ENCODE data around the gene PLPP6. TPM values are rescaled to one million over a fixed set of nuclear protein-coding genes. Genes with fewer than 3 reads are reported as not detected.

Gene PLPP6
- total RNA-seq, 2 donors from 2014 or later, result 16.2 to 17.1 TPM

GRCh38 chr9:4669890-4670289 lies 7.8 kb downstream of the PLPP6 start:
- H3K27me3 ChIP-seq, result no peaks in the 10 kb centered on the region
- ATAC-seq (no peak), DNase-seq (no peak)
- H3K4me1 ChIP-seq, result peaks cover 17% of the 10 kb centered on the region
- H3K4me3 ChIP-seq, result no peak overlapping the region
- no peak overlapping the region for H3K27ac ChIP-seq
- no peaks in the 10 kb centered on the region for H3K9me3 ChIP-seq
- TF ChIP-seq, protein P1, sequence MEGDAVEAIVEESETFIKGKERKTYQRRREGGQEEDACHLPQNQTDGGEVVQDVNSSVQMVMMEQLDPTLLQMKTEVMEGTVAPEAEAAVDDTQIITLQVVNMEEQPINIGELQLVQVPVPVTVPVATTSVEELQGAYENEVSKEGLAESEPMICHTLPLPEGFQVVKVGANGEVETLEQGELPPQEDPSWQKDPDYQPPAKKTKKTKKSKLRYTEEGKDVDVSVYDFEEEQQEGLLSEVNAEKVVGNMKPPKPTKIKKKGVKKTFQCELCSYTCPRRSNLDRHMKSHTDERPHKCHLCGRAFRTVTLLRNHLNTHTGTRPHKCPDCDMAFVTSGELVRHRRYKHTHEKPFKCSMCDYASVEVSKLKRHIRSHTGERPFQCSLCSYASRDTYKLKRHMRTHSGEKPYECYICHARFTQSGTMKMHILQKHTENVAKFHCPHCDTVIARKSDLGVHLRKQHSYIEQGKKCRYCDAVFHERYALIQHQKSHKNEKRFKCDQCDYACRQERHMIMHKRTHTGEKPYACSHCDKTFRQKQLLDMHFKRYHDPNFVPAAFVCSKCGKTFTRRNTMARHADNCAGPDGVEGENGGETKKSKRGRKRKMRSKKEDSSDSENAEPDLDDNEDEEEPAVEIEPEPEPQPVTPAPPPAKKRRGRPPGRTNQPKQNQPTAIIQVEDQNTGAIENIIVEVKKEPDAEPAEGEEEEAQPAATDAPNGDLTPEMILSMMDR (IDR thresholded peaks at IDR 0.05), result no peak
- TF ChIP-seq POLR2A (IDR thresholded peaks at IDR 0.05), result no peak
- intact Hi-C loops (cut with DNase I), result no loop called here
- H3K36me3 ChIP-seq (replicated peaks in 1 of 2; ENCODE audit: insufficient read depth in 1 of 2, low read depth in 2 of 2), result no peaks in the 10 kb centered on the region

- Histone ChIP-seq H3K4me3 (no peak overlapping the region), H3K27me3 (no peaks in the 10 kb centered on the region), H3K27ac (no peak overlapping the region), H3K4me1 (peaks cover 10% of the 10 kb centered on the region), H3K36me3 (replicated peaks in 1 of 2; ENCODE audit: insufficient read depth in 1 of 2, low read depth in 2 of 2) (no peaks in the 10 kb centered on the region), H3K9me3 (no peaks in the 10 kb centered on the region)
- 86 to 88% methylated on average over 3 of the region's 3 CpGs for WGBS, 2 donors
- ATAC-seq (no peak), DNase-seq (no peak)
- intact Hi-C loops (cut with DNase I), result no loop called here
- no peak for TF ChIP-seq POLR2A (IDR thresholded peaks at IDR 0.05)
- TF ChIP-seq, protein P1 (IDR thresholded peaks at IDR 0.05), result no peak
Measured at GRCh38 chr9:4670591-4670990, 8.5 kb downstream of the PLPP6 start.

- H3K4me3 ChIP-seq, result no peak overlapping the region
- no peaks in the 10 kb centered on the region for H3K27me3 ChIP-seq
- WGBS, 2 donors, result 100% methylated on average over 1 of the region's 1 CpG
- H3K4me1 ChIP-seq, result peaks cover 5% of the 10 kb centered on the region
- intact Hi-C loops (cut with DNase I), result no loop called here
- TF ChIP-seq, protein P1 (IDR thresholded peaks at IDR 0.05), result no peak
- no peak for TF ChIP-seq POLR2A (IDR thresholded peaks at IDR 0.05)
- no peaks in the 10 kb centered on the region for H3K9me3 ChIP-seq
- DNase-seq (no peak), ATAC-seq (no peak)
- no peak overlapping the region for H3K27ac ChIP-seq
- no peaks in the 10 kb centered on the region for H3K36me3 ChIP-seq (replicated peaks in 1 of 2; ENCODE audit: insufficient read depth in 1 of 2, low read depth in 2 of 2)
Measured at GRCh38 chr9:4671737-4672136, 9.6 kb downstream of the PLPP6 start.

DNA sequence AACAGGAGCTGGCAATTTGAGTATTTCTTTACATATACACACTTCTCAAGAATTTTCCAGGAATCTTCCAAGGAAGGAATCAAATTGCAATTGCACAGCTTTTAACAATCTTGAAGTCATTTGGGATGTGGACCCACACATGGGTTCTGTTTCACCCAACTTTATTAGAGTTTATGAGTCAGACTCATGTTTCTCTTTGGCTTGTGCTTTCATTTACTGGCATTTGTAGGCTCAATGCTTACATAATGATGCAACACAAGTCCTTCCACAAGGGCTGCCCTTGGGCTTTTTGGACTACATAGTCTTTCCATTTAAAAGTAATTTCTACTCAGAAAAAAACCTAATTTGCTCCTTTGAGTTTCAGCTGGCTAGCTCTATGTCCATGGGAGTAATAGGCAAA lies 12.7 kb downstream of the PLPP6 start:
- H3K9me3 ChIP-seq, result no peaks in the 10 kb centered on the region
- peaks cover 8% of the 10 kb centered on the region for H3K4me1 ChIP-seq
- no peak for DNase-seq
- H3K27ac ChIP-seq, result peak overlapping the region in 1 of 4 donors; percentile 6
- H3K36me3 ChIP-seq (replicated peaks in 1 of 2; ENCODE audit: insufficient read depth in 1 of 2, low read depth in 2 of 2), result no peaks in the 10 kb centered on the region
- no peaks in the 10 kb centered on the region for H3K27me3 ChIP-seq
- ATAC-seq, result no peak
- no peak overlapping the region for H3K4me3 ChIP-seq
- no peak for TF ChIP-seq POLR2A (IDR thresholded peaks at IDR 0.05)
- TF ChIP-seq, protein P1 (IDR thresholded peaks at IDR 0.05), result no peak
- intact Hi-C loops (cut with DNase I), result no loop called here

DNA sequence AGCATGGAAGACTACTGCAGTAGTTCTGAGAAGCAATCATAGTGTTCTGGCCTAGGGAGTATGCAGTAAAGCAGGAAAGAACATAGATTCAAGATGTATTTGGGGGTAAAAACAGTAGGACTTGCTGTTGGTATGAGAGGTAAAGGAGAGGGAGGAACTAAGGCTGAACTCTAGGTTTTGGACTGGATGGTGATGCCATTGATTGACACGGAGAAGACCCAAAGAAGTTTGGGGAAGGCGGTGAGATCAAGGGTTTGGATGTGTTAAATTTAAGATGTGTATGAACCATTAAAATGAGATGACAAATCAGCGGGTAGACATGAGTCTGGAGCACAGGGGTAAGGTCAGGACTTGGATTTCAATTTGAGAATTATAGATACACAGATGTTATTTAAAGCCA lies 15.3 kb downstream of the PLPP6 start:
- peaks cover 21% of the 10 kb centered on the region for H3K4me1 ChIP-seq
- no peaks in the 10 kb centered on the region for H3K27me3 ChIP-seq
- no peaks in the 10 kb centered on the region for H3K36me3 ChIP-seq (replicated peaks in 1 of 2; ENCODE audit: insufficient read depth in 1 of 2, low read depth in 2 of 2)
- TF ChIP-seq POLR2A (IDR thresholded peaks at IDR 0.05), result no peak
- TF ChIP-seq, protein P1 (IDR thresholded peaks at IDR 0.05), result no peak
- no peaks in the 10 kb centered on the region for H3K9me3 ChIP-seq
- DNase-seq (no peak), ATAC-seq (no peak)
- 89% methylated on average over 3 of the region's 3 CpGs for WGBS, 2 donors
- peak overlapping the region in 3 of 4 donors; percentile 85 to 97 (median 95) for H3K27ac ChIP-seq
- intact Hi-C loops (cut with DNase I), result no loop called here
- H3K4me3 ChIP-seq, result no peak overlapping the region
